WTC11 (cell line): ENCODE measurements around the gene CINP. TPM values are rescaled to one million over a fixed set of nuclear protein-coding genes. Genes with fewer than 3 reads are reported as not detected.
"Not testable (repeated sequence)": the region's sequence is repeated elsewhere in the genome, so short reads cannot be mapped to it uniquely, and the experiment has no call there.

Experiments used
- ATAC-seq: fragments of 200-7000 bp; cut with Tn5 transposase; 2 replicates; pipeline ENCODE4 v1.10.0; 2021; ENCODE audit warnings: mild to moderate bottlenecking, moderate library complexity
- CTCF ChIA-PET: fragments of 300-600 bp; sonication (Branson Sonifier 250); formaldehyde crosslinking; loops from one replicate; lab custom pipeline; 2021; ENCODE audit warnings: antibody characterized with exemption; lab: Charles Lee
- POLR2A ChIA-PET: fragments of 350-600 bp; sonication (Branson Sonifier 250); formaldehyde crosslinking; loops from one replicate; lab custom pipeline; 2021; ENCODE audit warnings: antibody characterized with exemption; lab: Charles Lee
- DNase-seq: peaks from one replicate; pipeline ENCODE4 v3.0.0; 2021; ENCODE audit warnings: low spot score
- H3K27ac Mint-ChIP-seq: 2 replicates; pipeline ENCODE4 v1.8.0; 2021; ENCODE audit warnings: mixed read lengths
- H3K27me3 Mint-ChIP-seq: 2 replicates; pipeline ENCODE4 v1.8.0; 2021; ENCODE audit warnings: low read depth, mild to moderate bottlenecking, moderate library complexity, mixed read lengths
- H3K36me3 Mint-ChIP-seq: 2 replicates; pipeline ENCODE4 v1.8.0; 2021; ENCODE audit warnings: mixed read lengths
- H3K4me1 Mint-ChIP-seq: 2 replicates; pipeline ENCODE4 v1.8.0; 2022; ENCODE audit warnings: mixed read lengths
- H3K4me3 Mint-ChIP-seq: 2 replicates; pipeline ENCODE4 v1.8.0; 2021; ENCODE audit warnings: mild to moderate bottlenecking, moderate library complexity, mixed read lengths
- H3K9me3 Mint-ChIP-seq: 2 replicates; pipeline ENCODE4 v1.8.0; 2021; ENCODE audit warnings: mixed read lengths
- CBFB ChIP-seq: sonication (generic); formaldehyde crosslinking; IDR thresholded peaks from 2 replicates; pipeline ENCODE4 v1.8.1; 2022; ENCODE audit warnings: mild to moderate bottlenecking, low read depth, missing genetic modification reagents
- ERG ChIP-seq: fragments of 250-450 bp; sonication (Bioruptor Pico); IDR thresholded peaks from 2 replicates; pipeline ENCODE4 v1.8.0; 2021; ENCODE audit warnings: mild to moderate bottlenecking
- FOXJ3 ChIP-seq: sonication (generic); formaldehyde crosslinking; IDR thresholded peaks from 2 replicates; pipeline ENCODE4 v1.9.0; 2021; ENCODE audit warnings: missing genetic modification reagents, mild to moderate bottlenecking, borderline replicate concordance
- KAT7 ChIP-seq: sonication (generic); formaldehyde crosslinking; IDR thresholded peaks from 2 replicates; pipeline ENCODE4 v1.8.1; 2023; ENCODE audit warnings: missing genetic modification reagents, mild to moderate bottlenecking, borderline replicate concordance
- MAX ChIP-seq: sonication (generic); formaldehyde crosslinking; IDR thresholded peaks from 2 replicates; pipeline ENCODE4 v1.8.0; 2022; ENCODE audit warnings: mild to moderate bottlenecking, missing genetic modification reagents
- MLX ChIP-seq: sonication (generic); formaldehyde crosslinking; IDR thresholded peaks from 2 replicates; pipeline ENCODE4 v1.8.1; 2023; ENCODE audit warnings: mild to moderate bottlenecking, missing genetic modification reagents, moderate library complexity
- NFATC4 ChIP-seq: fragments of 250-450 bp; sonication (Bioruptor Pico); IDR thresholded peaks from 2 replicates; pipeline ENCODE4 v1.9.0; 2021; ENCODE audit warnings: mild to moderate bottlenecking
- NR1H2 ChIP-seq: sonication (generic); formaldehyde crosslinking; IDR thresholded peaks from 2 replicates; pipeline ENCODE4 v1.9.0; 2021; ENCODE audit warnings: mild to moderate bottlenecking, moderate library complexity, missing genetic modification reagents
- SMAD3 ChIP-seq: sonication (generic); formaldehyde crosslinking; IDR thresholded peaks from 2 replicates; pipeline ENCODE4 v1.8.0; 2022; ENCODE audit warnings: missing genetic modification reagents, mild to moderate bottlenecking, borderline replicate concordance
- SMAD4 ChIP-seq: sonication (generic); formaldehyde crosslinking; IDR thresholded peaks from 2 replicates; pipeline ENCODE4 v1.8.0; 2022; ENCODE audit warnings: mild to moderate bottlenecking, missing genetic modification reagents
- STAT6 ChIP-seq: sonication (generic); formaldehyde crosslinking; conservative IDR thresholded peaks from 2 replicates; pipeline ENCODE4 v1.8.1; 2023; ENCODE audit warnings: mild to moderate bottlenecking, low read depth, missing genetic modification reagents, moderate library complexity
- TCF7 ChIP-seq: sonication (generic); formaldehyde crosslinking; IDR thresholded peaks from 2 replicates; pipeline ENCODE4 v1.8.0; 2022; ENCODE audit warnings: mild to moderate bottlenecking, low read depth, missing genetic modification reagents, moderate library complexity
- TEAD1 ChIP-seq: sonication (generic); formaldehyde crosslinking; IDR thresholded peaks from 2 replicates; pipeline ENCODE4 v1.8.0; 2022; ENCODE audit warnings: mild to moderate bottlenecking, missing genetic modification reagents
- ZMAT4 ChIP-seq: fragments of 250-450 bp; sonication (Bioruptor Pico); IDR thresholded peaks from 2 replicates; pipeline ENCODE4 v1.9.0; 2021; ENCODE audit warnings: mild to moderate bottlenecking
- ZNF138 ChIP-seq: sonication (generic); formaldehyde crosslinking; conservative IDR thresholded peaks from 2 replicates; pipeline ENCODE4 v1.8.1; 2022; ENCODE audit warnings: mild to moderate bottlenecking, moderate library complexity, missing genetic modification reagents
- ZNF396 ChIP-seq: fragments of 250-450 bp; sonication (Bioruptor Pico); IDR thresholded peaks from 2 replicates; pipeline ENCODE4 v1.8.0; 2021; ENCODE audit warnings: mild to moderate bottlenecking, moderate library complexity, borderline replicate concordance
- ZNF671 ChIP-seq: fragments of 250-450 bp; sonication (Bioruptor Pico); IDR thresholded peaks from 2 replicates; pipeline ENCODE4 v1.8.0; 2021; ENCODE audit warnings: mild to moderate bottlenecking
- total RNA-seq: library from RNA; stranded (reverse); gene quantifications from 3 replicates; pipeline ENCODE4 v1.2.3, GENCODE V29; 2021

Gene CINP
- total RNA-seq, 1 experiment from 2014 or later: 38.3 TPM

- TF ChIP-seq ZNF396 (CRISPR knock-in tag): no peak
- no peak for TF ChIP-seq ZNF671 (CRISPR knock-in tag)
Measured at GRCh38 chr14:102333795-102334705, 28.6 kb downstream of the CINP start (continued).

GRCh38 chr14:102333390-102333789, 29.3 kb downstream of the CINP start:
- Mint-ChIP-seq H3K9me3 (no peaks in the 10 kb centered on the region), H3K27ac (peak overlapping the region; percentile 14), H3K4me1 (no peaks in the 10 kb centered on the region), H3K27me3 (no peaks in the 10 kb centered on the region; the same call in 1 of the 2 replicates), H3K36me3 (peaks cover 30% of the 10 kb centered on the region), H3K4me3 (no peak overlapping the region)
- TF ChIP-seq MLX (CRISPR knock-in tag) (no peak), CBFB (no peak), NFATC4 (CRISPR knock-in tag) (no peak), NR1H2 (no peak), FOXJ3 (CRISPR knock-in tag) (no peak), TEAD1 (CRISPR knock-in tag) (no peak), TCF7 (CRISPR knock-in tag) (no peak), SMAD3 (CRISPR knock-in tag) (no peak), ERG (CRISPR knock-in tag) (no peak), SMAD4 (CRISPR knock-in tag) (no peak), MAX (CRISPR knock-in tag) (no peak), ZMAT4 (CRISPR knock-in tag) (no peak), ZNF138 (no peak)
- ChIA-PET POLR2A (interaction anchor here (0.5 kb wide), 1 partner anchor 7 kb away, joined by 7 read pairs; no protein-coding TSS in a partner anchor), CTCF (no interaction called here)
- no peak for DNase-seq
- ATAC-seq: no peak

GRCh38 chr14:102330806-102331205, 31.9 kb downstream of the CINP start:
- ATAC-seq (no peak), DNase-seq (no peak)
- H3K27me3 Mint-ChIP-seq: no peaks in the 10 kb centered on the region; the same call in 1 of the 2 replicates
- H3K36me3 Mint-ChIP-seq: peaks cover 21% of the 10 kb centered on the region
- H3K4me1 Mint-ChIP-seq: no peaks in the 10 kb centered on the region
- no peaks in the 10 kb centered on the region for H3K9me3 Mint-ChIP-seq
- CTCF ChIA-PET: no interaction called here
- no peak for TF ChIP-seq KAT7
- no peak for TF ChIP-seq STAT6 (CRISPR knock-in tag)
- H3K27ac Mint-ChIP-seq: no peak overlapping the region
- POLR2A ChIA-PET: no interaction called here
- no peak overlapping the region for H3K4me3 Mint-ChIP-seq

GRCh38 chr14:102329381-102329780, 33.3 kb downstream of the CINP start:
- H3K4me1 Mint-ChIP-seq, H3K4me3 Mint-ChIP-seq, DNase-seq, H3K9me3 Mint-ChIP-seq, POLR2A ChIA-PET, ATAC-seq, H3K27me3 Mint-ChIP-seq, H3K27ac Mint-ChIP-seq: not testable (repeated sequence)
- CTCF ChIA-PET: interaction anchor here (0.6 kb wide), 1 partner anchor 36 kb away, joined by 3 read pairs; no protein-coding TSS in a partner anchor
- H3K36me3 Mint-ChIP-seq: peaks cover 15% of the 10 kb centered on the region
